GM12878 (cell line): Measurements from ENCODE around the gene FBXL5. TPM values are rescaled to one million over a fixed set of nuclear protein-coding genes. Genes with fewer than 3 reads are reported as not detected.

Experiments used
- ATAC-seq: fragments of 200-7000 bp; cut with Tn5 transposase; 3 replicates; pipeline ENCODE4 v1.9.1; 2020; ENCODE audit warnings: mild to moderate bottlenecking, moderate library complexity
- BruUV-seq: library from RNA; stranded (reverse); fragments of 400-500 nt; replicated peaks from 2 replicates; lab custom pipeline; 2021; lab: Mats Ljungman, UMichigan
- CTCF ChIA-PET: fragments of 300-600 bp; sonication (Branson Sonifier 250); formaldehyde crosslinking; extraction: SDS; loops from one replicate; lab custom pipeline; 2021; ENCODE audit warnings: inconsistent platforms; lab: Yijun Ruan, JAX
- POLR2A ChIA-PET: fragments of 350-600 bp; formaldehyde crosslinking; extraction: SDS; loops from one replicate; lab custom pipeline; 2021; ENCODE audit warnings: inconsistent platforms; lab: Charles Lee
- RAD21 ChIA-PET: fragments of 300-600 bp; sonication (Branson Sonifier 250); formaldehyde crosslinking; loops from one replicate; lab custom pipeline; 2023; ENCODE audit warnings: antibody characterized with exemption; ENCODE audit not compliant: unreplicated experiment; lab: Charles Lee
- SMC1A ChIA-PET: fragments of 300-600 bp; sonication (Branson Sonifier 250); formaldehyde crosslinking; loops from one replicate; lab custom pipeline; 2023; ENCODE audit not compliant: unreplicated experiment, uncharacterized antibody; lab: Charles Lee
- DNase-seq: peaks from one replicate; pipeline ENCODE4 v3.0.0-alpha.2; 2011; ENCODE audit warnings: low read depth, low spot score
- FAIRE-seq: peaks from 3 replicates; lab custom pipeline; 2011; peaks lifted over from hg19 to GRCh38; lab: Jason Lieb, UNC
- H2AFZ ChIP-seq: 2 replicates; pipeline ENCODE4 v1.6.0; 2011; ENCODE audit warnings: low read depth, low read length, control low read depth; ENCODE audit not compliant: control insufficient read depth
- H3K27ac ChIP-seq: 2 replicates; pipeline ENCODE4 v1.5.1; 2011; ENCODE audit warnings: control low read depth; ENCODE audit not compliant: control insufficient read depth, insufficient read depth
- H3K27me3 ChIP-seq, 2 experiments: replicated peaks in 1 of 2; 2 replicates each; pipeline versions ENCODE4 v1.6.0 to v1.6.1; 2011; ENCODE audit warnings: low read length in 1 of 2; ENCODE audit not compliant: control insufficient read depth in 2 of 2, insufficient read depth in 2 of 2
- H3K36me3 ChIP-seq, 2 experiments: 2 replicates each; pipeline ENCODE4 v1.5.1; 2011; ENCODE audit warnings: low read length in 1 of 2; ENCODE audit not compliant: control insufficient read depth in 2 of 2, insufficient read depth in 2 of 2
- H3K4me1 ChIP-seq: 2 replicates; pipeline ENCODE4 v1.6.1; 2011; ENCODE audit warnings: mild to moderate bottlenecking, low read length, moderate library complexity, mixed read lengths; ENCODE audit not compliant: control insufficient read depth, insufficient read depth
- H3K4me2 ChIP-seq: 2 replicates; pipeline ENCODE4 v1.6.0; 2011; ENCODE audit warnings: control low read depth; ENCODE audit not compliant: control insufficient read depth, insufficient read depth
- H3K4me3 ChIP-seq: fragments of 200-600 bp; sonication (generic); 2 replicates; pipeline ENCODE4 v1.5.1; 2016
- H3K79me2 ChIP-seq: 2 replicates; pipeline ENCODE4 v1.6.0; 2011; ENCODE audit warnings: low read length; ENCODE audit not compliant: control insufficient read depth, insufficient read depth
- H3K9ac ChIP-seq: 2 replicates; pipeline ENCODE4 v1.8.0; 2011; ENCODE audit warnings: low read length, control low read depth, mixed read lengths; ENCODE audit not compliant: control insufficient read depth, insufficient read depth
- H3K9me3 ChIP-seq: replicated peaks from 3 replicates; pipeline ENCODE4 v1.5.1; 2011; ENCODE audit warnings: mild to moderate bottlenecking, low read length; ENCODE audit not compliant: control insufficient read depth, insufficient read depth
- H4K20me1 ChIP-seq: 2 replicates; pipeline ENCODE4 v1.6.0; 2011; ENCODE audit not compliant: control insufficient read depth, insufficient read depth
- BACH1 ChIP-seq: fragments of 450-650 bp; IDR thresholded peaks from 2 replicates; pipeline ENCODE4 v1.6.1; 2017; ENCODE audit warnings: mild to moderate bottlenecking, borderline replicate concordance
- CBX3 ChIP-seq: fragments of 200-600 bp; sonication (generic); IDR thresholded peaks from 2 replicates; pipeline ENCODE4 v1.6.1; 2016; ENCODE audit warnings: low read depth, borderline replicate concordance
- CREB1 ChIP-seq: IDR thresholded peaks from 2 replicates; pipeline ENCODE4 v1.6.1; 2012; ENCODE audit warnings: low read depth, mild to moderate bottlenecking, inconsistent platforms
- ETV6 ChIP-seq, 2 experiments: fragments of 450-650 bp in 1 of 2; IDR thresholded peaks in 1 of 2; conservative IDR thresholded peaks in 1 of 2; 2 replicates each; pipeline ENCODE4 v1.6.1; 2014; ENCODE audit warnings: antibody characterized with exemption in 1 of 2, borderline replicate concordance in 1 of 2, low read depth in 1 of 2, mild to moderate bottlenecking in 1 of 2, moderate library complexity in 1 of 2
- IKZF2 ChIP-seq, 2 experiments: fragments of 450-650 bp; IDR thresholded peaks; 2 replicates each; pipeline ENCODE4 v1.6.1; 2017; ENCODE audit warnings: mild to moderate bottlenecking in 2 of 2, moderate library complexity in 2 of 2
- MEF2B ChIP-seq: fragments of 450-650 bp; IDR thresholded peaks from 2 replicates; pipeline ENCODE4 v1.6.1; 2018; ENCODE audit warnings: mild to moderate bottlenecking, moderate library complexity; ENCODE audit not compliant: partially characterized antibody, poor library complexity, severe bottlenecking
- NFXL1 ChIP-seq: fragments of 450-650 bp; IDR thresholded peaks from 2 replicates; pipeline ENCODE4 v1.6.1; 2017; ENCODE audit warnings: antibody characterized with exemption, mild to moderate bottlenecking, borderline replicate concordance
- NRF1 ChIP-seq: conservative IDR thresholded peaks from 2 replicates; pipeline ENCODE4 v1.6.1; 2011; ENCODE audit warnings: mild to moderate bottlenecking, low read depth, low read length, improper control_type of control experiment
- SPI1 ChIP-seq: IDR thresholded peaks from 2 replicates; pipeline ENCODE4 v1.6.1; 2011; ENCODE audit warnings: low read depth, mild to moderate bottlenecking, low read length, moderate library complexity, borderline replicate concordance; ENCODE audit not compliant: insufficient read depth
- ZNF207 ChIP-seq: fragments of 450-650 bp; IDR thresholded peaks from 2 replicates; pipeline ENCODE4 v1.6.1; 2014; ENCODE audit warnings: antibody characterized with exemption, mild to moderate bottlenecking, borderline replicate concordance
- ZNF24 ChIP-seq: fragments of 450-650 bp; IDR thresholded peaks from 2 replicates; pipeline ENCODE4 v1.6.1; 2017; ENCODE audit warnings: antibody characterized with exemption, mild to moderate bottlenecking
- ZNF274 ChIP-seq: IDR thresholded peaks from one replicate; pipeline ENCODE4 v1.8.0; 2011; ENCODE audit not compliant: insufficient read length, insufficient read depth
- whole genome bisulfite sequencing: methylation state at CpG from one replicate; pipeline ENCODE4 v1.1.6; 2016; ENCODE audit warnings: low lambda C conversion rate; ENCODE audit not compliant: insufficient replicate concordance, insufficient coverage; ENCODE audit errors: missing lambda C conversion rate; 5-methylcytosine and 5-hydroxymethylcytosine counted together
- in situ Hi-C: fragments of 300-500 bp; cut with MboI; formaldehyde crosslinking; loops from 9 replicates; pipeline ENCODE4 v1.14.3; 2018; ENCODE audit warnings: mixed read lengths
- intact Hi-C: fragments of 100-400 bp; cut with micrococcal nuclease; formaldehyde crosslinking; loops from one replicate; pipeline ENCODE4 v1.14.2; 2022; ENCODE audit not compliant: unreplicated experiment
- polyA plus RNA-seq, 11 experiments: library from polyadenylated mRNA; depleted of rRNA in 4 of 11; unstranded in 6 of 11; stranded (reverse) in 5 of 11; fragments of >200 nt; fragmentation: Nextera tagmentation in 4 of 11; fragmentation: Illumina TruSeq in 1 of 11; extraction: Ambion mirVana in 4 of 11; extraction: Trizol in 1 of 11; gene quantifications; 1 replicate in 1 of 11; 2 replicates in 10 of 11; pipeline versions ENCODE4 v1.2.1 to v1.2.3, GENCODE V29; 2011 to 2016; ENCODE audit warnings: inconsistent platforms in 2 of 11, missing spikeins in 2 of 11, low read depth in 1 of 11
- total RNA-seq, 4 experiments: library from RNA; depleted of rRNA in 3 of 4; stranded (reverse); fragments of >200 nt in 3 of 4; fragmentation: Illumina TruSeq in 1 of 4; extraction: Trizol in 1 of 4; gene quantifications; 2 replicates each; pipeline versions ENCODE4 v1.2.1 to v1.2.3, GENCODE V29; 2013 to 2021
- TF ChIP-seq, protein P1 (sequence below): IDR thresholded peaks from 2 replicates; pipeline ENCODE4 v1.6.1; 2012; ENCODE audit warnings: low read length, inconsistent platforms
- TF ChIP-seq, protein P2 (sequence below): fragments of 450-650 bp; IDR thresholded peaks from 2 replicates; pipeline ENCODE4 v1.6.1; 2017; ENCODE audit warnings: borderline replicate concordance
- TF ChIP-seq, protein P3 (sequence below): IDR thresholded peaks from 2 replicates; pipeline ENCODE4 v1.6.1; 2011; ENCODE audit warnings: mild to moderate bottlenecking, low read depth, low read length, moderate library complexity; ENCODE audit not compliant: insufficient replicate concordance
- TF ChIP-seq, protein P4 (sequence below): fragments of 450-650 bp; formaldehyde crosslinking; IDR thresholded peaks from 2 replicates; pipeline ENCODE4 v1.4.0; 2020; ENCODE audit warnings: mild to moderate bottlenecking, moderate library complexity

FBXL5 gene
- total and polyA plus RNA-seq, 10 of the 15 experiments (the other 5 are each of a cell fraction or from before 2014, with no cell fraction given) = 10.1 to 46.2 (median 32.7) TPM

DNA sequence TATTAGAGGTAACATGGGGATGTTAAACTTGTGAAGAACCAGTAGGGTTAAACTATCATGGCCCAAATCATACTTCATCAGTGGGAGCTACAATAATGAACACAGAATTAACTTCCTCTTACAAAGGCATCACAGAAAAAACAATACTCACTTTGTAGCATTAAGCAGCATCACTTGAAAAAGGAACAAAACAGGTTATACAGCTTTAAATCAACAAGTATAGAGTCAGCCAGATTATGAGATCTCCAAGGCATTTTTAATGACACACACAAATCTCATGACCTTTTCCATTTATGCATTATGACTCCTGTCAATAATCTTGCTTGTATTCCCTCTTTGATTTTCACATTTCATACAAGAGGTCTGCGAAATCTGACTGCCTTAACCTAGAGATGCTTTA is 18.3 kb downstream of the FBXL5 start:
- in situ Hi-C loops (no loop called here), intact Hi-C loops (no loop called here)
- ChIA-PET CTCF (interaction anchor here (0.9 to 1.7 kb wide), 2 partner anchors 12 to 15 kb away, joined by 3 to 10 read pairs; no protein-coding TSS in a partner anchor), SMC1A (no interaction called here), POLR2A (interaction anchor here (1.1 kb wide), 1 partner anchor 17 kb away, joined by 3 read pairs; no protein-coding TSS in a partner anchor), RAD21 (no interaction called here)
- no peak for DNase-seq
- Histone ChIP-seq H3K9me3 (peaks cover 1% of the 10 kb centered on the region; the same call in 1 of the 3 replicates), H3K4me3 (no peak overlapping the region), H4K20me1 (no peaks in the 10 kb centered on the region), H3K9ac (no peak overlapping the region), H3K4me1 (no peaks in the 10 kb centered on the region), H3K36me3 (peaks cover 2 to 25% of the 10 kb centered on the region in 2 experiments; a peak in 3 of 4 replicates), H2AFZ (no peak overlapping the region), H3K27me3 (no peaks in the 10 kb centered on the region), H3K4me2 (no peak overlapping the region), H3K27ac (no peak overlapping the region), H3K79me2 (no peaks in the 10 kb centered on the region)
- no TSS peak for BruUV-seq
- FAIRE-seq = no peak
- ATAC-seq = no peak
- WGBS = 100% methylated on average over 1 of the region's 1 CpG
- TF ChIP-seq ZNF207 (no peak), ETV6 (conservative IDR thresholded peaks at IDR 0.05 in 1 of 2, IDR thresholded peaks at IDR 0.05 in 1 of 2; ENCODE audit: borderline replicate concordance in 1 of 2, low read depth in 1 of 2) (no peak), NFXL1 (no peak), NRF1 (no peak), CREB1 (no peak), ZNF24 (no peak), CBX3 (no peak), BACH1 (no peak), SPI1 (no peak), ZNF274 (no peak), MEF2B (no peak), IKZF2 (IDR thresholded peaks at IDR 0.05) (no peak)
- TF ChIP-seq, protein P1, sequence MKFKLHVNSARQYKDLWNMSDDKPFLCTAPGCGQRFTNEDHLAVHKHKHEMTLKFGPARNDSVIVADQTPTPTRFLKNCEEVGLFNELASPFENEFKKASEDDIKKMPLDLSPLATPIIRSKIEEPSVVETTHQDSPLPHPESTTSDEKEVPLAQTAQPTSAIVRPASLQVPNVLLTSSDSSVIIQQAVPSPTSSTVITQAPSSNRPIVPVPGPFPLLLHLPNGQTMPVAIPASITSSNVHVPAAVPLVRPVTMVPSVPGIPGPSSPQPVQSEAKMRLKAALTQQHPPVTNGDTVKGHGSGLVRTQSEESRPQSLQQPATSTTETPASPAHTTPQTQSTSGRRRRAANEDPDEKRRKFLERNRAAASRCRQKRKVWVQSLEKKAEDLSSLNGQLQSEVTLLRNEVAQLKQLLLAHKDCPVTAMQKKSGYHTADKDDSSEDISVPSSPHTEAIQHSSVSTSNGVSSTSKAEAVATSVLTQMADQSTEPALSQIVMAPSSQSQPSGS = no peak
- TF ChIP-seq, protein P2, sequence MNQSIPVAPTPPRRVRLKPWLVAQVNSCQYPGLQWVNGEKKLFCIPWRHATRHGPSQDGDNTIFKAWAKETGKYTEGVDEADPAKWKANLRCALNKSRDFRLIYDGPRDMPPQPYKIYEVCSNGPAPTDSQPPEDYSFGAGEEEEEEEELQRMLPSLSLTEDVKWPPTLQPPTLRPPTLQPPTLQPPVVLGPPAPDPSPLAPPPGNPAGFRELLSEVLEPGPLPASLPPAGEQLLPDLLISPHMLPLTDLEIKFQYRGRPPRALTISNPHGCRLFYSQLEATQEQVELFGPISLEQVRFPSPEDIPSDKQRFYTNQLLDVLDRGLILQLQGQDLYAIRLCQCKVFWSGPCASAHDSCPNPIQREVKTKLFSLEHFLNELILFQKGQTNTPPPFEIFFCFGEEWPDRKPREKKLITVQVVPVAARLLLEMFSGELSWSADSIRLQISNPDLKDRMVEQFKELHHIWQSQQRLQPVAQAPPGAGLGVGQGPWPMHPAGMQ = no peak
- TF ChIP-seq, protein P3, sequence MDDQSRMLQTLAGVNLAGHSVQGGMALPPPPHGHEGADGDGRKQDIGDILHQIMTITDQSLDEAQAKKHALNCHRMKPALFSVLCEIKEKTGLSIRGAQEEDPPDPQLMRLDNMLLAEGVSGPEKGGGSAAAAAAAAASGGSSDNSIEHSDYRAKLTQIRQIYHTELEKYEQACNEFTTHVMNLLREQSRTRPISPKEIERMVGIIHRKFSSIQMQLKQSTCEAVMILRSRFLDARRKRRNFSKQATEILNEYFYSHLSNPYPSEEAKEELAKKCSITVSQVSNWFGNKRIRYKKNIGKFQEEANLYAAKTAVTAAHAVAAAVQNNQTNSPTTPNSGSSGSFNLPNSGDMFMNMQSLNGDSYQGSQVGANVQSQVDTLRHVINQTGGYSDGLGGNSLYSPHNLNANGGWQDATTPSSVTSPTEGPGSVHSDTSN = no peak
- TF ChIP-seq, protein P4, sequence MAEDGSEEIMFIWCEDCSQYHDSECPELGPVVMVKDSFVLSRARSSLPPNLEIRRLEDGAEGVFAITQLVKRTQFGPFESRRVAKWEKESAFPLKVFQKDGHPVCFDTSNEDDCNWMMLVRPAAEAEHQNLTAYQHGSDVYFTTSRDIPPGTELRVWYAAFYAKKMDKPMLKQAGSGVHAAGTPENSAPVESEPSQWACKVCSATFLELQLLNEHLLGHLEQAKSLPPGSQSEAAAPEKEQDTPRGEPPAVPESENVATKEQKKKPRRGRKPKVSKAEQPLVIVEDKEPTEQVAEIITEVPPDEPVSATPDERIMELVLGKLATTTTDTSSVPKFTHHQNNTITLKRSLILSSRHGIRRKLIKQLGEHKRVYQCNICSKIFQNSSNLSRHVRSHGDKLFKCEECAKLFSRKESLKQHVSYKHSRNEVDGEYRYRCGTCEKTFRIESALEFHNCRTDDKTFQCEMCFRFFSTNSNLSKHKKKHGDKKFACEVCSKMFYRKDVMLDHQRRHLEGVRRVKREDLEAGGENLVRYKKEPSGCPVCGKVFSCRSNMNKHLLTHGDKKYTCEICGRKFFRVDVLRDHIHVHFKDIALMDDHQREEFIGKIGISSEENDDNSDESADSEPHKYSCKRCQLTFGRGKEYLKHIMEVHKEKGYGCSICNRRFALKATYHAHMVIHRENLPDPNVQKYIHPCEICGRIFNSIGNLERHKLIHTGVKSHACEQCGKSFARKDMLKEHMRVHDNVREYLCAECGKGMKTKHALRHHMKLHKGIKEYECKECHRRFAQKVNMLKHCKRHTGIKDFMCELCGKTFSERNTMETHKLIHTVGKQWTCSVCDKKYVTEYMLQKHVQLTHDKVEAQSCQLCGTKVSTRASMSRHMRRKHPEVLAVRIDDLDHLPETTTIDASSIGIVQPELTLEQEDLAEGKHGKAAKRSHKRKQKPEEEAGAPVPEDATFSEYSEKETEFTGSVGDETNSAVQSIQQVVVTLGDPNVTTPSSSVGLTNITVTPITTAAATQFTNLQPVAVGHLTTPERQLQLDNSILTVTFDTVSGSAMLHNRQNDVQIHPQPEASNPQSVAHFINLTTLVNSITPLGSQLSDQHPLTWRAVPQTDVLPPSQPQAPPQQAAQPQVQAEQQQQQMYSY = no peak
